Measurements from ENCODE around the gene SMOC2.

The SMOC2 gene

DNA sequence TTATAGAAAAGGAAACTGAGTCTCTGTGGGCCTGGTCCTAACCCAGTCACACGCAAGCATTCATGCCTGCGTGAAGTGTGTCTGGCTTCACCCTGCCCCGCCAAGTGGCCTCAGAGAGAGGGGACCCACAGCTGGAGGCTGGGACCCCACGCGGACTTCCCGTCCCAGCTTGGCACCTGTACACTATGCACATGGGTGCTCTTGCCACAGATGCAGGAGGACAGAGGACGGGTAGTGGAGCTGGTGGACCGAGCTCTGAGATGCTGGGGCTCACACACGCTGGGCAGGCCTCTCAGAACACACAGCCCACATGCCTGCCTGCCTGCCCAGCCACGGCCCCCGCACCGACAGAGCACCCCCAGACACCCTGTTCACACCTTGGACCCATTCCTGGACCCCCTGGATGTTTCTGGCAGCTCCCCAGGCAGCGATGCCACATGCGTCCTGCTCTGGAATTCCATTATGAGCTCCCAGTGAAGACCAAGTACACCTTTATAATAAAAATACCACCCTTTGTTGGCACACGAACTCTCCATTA is 24.9 kb upstream of the SMOC2 start:
- no peak for DNase-seq

DNA sequence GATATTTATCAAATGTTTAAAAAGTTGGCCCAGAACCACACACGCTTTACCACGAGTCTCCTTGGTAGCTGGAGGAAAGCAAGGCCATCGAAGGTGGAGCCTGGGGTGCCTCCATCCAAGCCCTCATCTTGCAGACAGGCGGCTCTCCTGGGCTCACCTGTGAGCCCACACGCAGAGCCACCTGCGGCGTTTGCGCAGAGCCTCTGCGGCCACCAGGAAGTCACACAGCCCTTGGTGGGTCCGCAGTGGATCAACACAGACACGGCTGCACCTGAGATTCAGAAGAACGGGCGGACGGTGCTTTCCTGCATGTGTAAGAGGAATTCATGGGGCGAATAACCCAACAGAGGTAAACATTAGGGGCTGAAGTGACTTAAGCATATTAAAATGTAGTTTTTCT is 24.5 kb upstream of the SMOC2 start:
- DNase-seq = no peak

DNA sequence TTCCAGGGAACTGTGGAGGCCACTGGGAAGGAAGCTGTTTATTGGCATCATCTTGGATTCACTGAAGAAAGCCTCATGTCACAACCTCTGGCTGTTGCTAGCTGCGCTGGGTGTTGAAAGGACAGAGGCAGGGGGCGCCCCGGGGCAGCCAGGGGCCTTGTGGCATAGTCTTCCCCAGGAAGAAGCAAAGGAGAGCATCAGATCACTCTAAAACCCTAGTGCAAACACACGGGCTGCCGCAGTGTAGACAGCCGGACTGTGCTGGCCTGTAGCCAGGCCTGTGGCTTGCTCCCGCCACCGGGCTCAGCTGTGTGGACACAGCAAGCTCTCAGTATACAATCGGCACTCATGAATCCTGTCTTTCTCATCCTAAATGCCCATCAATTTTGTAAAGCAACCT is 23.8 kb upstream of the SMOC2 start:
- DNase-seq = no peak

DNA sequence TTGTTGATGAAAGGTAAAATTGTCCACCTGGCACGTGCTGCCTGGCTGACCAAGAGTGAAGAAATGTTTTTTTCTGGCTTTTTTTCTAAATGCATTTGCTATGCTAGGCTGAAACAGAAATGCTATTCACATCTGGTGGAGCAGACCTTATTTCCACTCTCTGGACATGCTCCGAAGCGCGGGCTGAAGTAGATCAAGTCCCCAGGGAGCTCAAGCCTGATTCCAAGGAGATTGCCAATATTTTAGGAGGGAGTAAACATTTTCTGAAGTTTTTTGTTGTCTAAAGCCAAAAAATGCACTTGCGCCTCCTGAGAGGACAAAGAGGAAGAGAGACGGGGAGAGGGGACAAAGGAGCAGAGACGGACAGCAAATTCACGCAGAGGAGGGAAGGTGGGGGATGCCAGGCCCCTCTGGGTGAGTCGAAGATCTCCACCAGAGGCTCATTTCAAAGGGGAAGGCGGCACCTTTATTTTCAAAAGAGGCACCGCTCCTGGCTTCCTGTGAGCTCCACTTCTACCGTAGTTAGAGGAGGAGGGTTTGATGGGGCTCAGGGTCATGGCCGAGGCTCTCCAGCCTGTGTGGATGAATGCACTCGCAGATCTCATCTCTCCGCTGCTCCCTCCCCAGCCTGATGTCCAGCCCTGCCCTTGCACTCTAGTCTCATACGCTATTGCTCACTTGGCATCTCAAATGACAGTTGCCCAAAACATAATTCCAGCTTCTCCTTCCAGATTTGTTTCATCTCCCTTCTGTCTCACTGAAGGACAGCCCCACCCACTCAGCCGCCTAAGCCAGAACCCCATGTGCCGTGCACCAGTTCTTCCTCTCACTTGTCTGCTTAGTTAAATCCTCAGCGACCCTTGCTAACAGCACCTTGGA is 23.1 kb upstream of the SMOC2 start:
- DNase-seq = no peak

DNA sequence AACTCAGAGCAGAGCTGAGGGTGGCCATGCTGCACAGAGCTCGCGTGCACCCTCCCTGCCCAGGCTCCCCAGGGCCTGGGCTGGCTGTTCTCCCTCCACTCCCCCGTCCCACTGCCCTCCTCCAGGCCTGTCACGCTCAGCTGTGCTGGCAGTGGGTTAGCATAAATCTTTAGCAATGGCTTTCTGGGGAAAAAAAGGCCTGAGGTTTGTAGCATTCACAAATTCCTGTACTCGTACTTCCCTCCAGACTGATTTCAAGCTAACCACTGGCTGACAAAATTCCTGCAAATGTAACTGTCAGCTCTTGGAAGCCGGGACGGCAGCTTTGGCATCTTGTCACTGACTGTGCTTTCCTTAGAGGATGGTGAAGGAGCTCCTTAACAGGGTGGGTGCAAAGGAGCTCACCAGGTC is 22.3 kb upstream of the SMOC2 start:
- DNase-seq = no peak

DNA sequence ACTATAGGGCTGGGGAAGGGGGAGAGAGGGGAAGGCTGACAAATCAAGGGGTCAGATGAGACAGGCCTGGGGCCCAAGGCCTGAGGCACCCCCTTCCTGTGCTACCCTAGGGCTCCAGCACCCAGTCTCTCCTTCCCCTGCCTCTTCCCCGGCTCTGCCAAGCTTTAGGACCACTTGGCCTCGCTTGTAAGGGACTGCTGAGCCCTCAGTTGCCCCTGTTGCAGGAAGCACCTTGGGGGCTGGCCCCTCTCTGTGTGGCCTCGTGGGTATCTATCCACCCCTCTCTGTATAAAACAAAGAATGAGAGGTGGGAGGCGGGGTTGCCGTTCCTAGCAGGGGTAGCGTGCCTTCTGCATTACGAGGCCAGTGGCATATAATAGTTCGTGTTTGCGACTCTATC is 21.4 kb upstream of the SMOC2 start:
- DNase-seq = no peak

DNA sequence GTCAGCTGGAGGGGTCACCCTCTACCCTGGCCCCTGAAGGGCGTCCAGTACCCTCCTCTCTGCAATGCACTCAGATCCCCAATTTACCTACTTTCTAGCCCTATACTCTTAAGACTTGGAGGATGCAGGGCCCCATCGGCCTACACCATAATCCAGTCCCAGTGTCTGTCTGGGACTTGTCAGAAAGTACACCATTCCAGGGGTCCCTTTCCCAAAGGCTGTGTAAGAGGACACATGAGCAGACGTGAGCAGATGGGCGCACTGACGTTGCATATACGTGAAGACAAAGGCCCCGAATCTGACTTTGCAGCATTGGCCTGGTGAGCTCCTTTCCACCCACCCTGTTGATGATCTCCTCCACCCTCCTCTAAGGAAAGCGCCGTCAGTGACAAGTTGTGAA is 20.9 kb upstream of the SMOC2 start:
- no peak for DNase-seq

DNA sequence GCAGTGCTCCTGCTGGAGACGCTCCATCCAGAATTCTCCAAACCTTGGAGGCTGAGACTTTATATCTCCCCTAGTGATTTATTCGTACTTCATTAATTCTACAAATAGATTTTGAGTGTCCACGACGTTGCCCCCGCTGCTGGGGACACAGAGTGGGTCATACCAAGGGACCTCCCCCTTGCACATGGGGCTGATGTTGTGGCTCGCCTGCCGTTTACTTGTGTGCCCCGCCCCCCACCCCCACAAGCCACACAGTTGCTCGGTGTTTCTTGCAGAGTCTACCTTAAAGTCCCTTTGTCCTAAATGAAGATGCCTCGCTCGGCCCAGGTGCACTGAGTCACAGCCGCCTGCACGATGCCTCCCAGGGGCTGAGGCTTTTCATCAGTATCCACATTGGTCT is 20.3 kb upstream of the SMOC2 start:
- no peak for DNase-seq

DNA sequence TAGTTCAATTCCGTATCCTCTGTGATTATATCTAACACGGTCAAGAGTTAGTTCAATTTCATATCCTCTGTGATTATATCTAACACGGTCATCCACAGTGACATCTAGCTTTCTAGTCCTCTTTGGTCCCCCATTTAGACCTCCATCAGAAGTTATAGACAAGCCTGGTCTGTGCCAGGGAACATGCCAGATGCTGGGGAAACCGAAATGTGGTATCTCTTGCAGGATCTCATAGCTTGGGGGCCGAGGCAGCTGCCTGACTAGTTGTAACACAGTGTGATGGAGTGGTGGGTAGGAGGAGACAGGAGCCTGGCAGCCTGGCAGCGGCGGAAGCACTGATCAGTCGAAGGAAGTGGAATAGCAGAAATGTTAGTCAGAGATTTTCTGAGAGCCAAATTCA is 13.8 kb upstream of the SMOC2 start:
- no peak for DNase-seq

DNA sequence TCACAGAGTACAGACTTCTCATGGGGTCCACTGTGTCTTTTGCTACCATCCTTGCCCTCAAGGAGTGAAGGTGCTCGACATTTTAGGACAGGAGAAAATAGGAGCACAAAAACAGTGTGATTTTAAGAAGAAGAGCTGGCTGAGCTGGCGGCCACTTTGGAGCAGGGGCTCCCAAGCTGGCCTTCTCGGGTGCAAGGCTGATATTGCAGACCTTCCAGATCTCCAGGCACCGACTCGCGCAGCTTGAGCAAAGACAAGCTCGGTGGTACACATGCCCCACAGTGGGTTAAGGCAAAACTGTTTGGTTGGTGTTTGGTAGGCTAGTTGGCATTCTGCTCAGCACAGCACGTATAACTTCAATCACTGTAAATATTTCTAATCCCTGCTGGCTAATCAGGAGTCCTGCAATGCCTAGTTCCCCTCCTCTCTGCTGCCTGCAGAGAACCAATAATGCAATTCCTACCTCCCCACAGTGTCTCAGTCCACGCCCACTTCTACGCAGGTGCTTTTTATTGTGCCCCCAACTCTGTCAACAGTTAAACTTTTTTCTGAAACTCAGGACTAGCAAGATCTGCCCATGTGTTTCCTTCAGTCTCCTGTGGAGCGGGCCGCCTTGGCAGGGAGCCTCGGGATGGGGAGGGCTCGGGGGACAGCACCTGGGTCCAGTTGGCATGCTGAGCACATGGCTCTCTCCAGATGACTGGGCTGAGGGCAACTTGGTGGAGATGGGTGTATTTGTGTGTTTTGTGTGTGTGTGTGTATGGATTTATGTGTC is 12.7 kb upstream of the SMOC2 start:
- no peak for DNase-seq

DNA sequence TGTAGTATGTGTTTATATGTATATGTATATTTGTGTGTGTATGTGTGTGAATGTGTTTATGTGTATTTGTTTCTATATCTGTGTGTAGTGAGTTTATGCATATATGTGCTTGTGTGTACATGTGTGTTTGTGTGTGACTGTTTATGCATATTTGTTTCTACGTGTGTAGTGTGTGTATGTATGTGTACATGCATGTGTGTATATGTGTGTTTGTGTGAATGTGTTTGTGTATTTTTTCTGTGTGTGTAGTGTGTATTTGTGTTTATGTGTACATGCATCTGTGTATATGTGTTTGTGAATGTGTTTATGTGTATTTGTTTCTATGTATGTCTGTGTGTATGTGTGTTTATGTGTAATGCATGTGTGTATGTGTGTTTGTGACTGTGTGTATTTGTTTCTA is 12.1 kb upstream of the SMOC2 start:
- DNase-seq = no peak

DNA sequence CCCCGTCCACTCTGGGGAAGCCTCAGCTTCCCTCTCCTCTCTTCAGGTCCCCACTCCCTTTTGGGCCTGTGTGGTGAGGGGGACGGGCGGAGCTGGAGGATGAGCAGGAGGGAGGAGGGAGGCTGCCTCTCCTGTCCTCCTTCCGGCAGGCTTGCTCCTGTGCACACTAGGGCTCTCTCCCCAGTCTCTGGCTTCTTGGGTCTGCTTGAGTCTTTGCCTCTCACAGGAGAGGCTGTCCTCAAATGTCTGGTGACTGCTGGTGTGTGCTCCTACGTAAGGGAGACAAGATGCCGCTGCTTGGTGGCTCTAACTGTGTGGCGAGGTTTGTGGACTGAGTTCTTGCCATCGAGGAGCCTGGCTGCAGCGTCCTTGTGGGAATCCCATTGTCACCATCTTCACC is 8.8 kb upstream of the SMOC2 start:
- DNase-seq = no peak

DNA sequence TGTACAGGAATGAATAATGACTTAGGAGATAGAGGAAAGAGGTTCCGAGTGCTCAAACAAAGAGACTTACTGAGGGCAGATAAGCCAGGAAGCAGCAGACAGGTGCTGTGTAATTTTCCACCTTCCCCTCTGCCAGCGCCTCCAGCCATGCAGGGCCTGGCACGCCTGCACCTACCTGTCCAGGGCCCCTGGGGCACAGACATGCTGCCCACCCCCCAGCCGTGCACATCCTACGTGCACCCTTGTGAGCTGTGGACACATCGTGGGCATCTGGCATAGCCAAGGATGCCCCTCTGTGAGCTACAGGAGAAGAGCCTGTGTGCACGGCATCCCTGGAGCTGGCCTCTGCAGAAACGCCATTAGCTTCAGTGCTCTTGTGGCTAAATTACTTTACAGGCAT is 7.1 kb upstream of the SMOC2 start:
- no peak for DNase-seq

DNA sequence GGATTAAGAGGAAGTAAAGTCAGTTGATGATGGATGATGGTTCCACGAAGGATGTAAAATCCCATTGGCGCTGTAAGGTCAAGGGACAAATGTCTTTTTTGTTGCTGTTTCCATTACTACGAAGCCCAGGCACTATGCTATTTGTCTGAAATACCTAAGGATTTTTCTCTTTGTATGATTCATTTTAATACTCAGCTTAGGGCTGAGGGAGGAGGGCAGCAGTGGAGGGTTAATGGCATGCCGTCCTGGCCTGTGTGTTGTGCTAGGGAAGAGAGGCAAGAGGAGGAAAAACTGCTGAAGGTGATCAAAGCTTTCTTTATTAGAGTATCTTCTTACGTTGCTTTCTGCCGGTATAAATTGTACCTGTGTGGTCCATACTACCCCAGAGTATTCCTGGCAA is 6.5 kb upstream of the SMOC2 start:
- no peak for DNase-seq

DNA sequence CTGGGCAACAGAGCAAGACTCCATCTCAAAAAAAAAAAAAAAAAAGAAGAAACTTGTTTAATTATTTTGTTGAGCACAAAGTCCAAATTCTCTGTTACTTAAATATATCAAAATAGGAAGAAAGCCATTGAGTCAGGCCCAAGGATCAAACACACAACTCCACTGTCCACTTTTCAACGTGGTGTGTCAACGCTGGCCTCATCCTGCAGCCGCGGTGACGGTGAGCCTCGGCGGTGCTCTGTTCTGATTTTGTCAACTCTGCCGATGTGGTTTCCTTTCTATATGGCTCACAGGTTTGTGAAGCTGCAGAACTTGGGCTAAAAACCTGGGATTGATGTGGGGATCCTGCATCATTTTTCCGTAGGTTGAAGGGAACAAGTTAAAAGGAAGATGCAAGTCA is 3.2 kb upstream of the SMOC2 start:
- DNase-seq = no peak

DNA sequence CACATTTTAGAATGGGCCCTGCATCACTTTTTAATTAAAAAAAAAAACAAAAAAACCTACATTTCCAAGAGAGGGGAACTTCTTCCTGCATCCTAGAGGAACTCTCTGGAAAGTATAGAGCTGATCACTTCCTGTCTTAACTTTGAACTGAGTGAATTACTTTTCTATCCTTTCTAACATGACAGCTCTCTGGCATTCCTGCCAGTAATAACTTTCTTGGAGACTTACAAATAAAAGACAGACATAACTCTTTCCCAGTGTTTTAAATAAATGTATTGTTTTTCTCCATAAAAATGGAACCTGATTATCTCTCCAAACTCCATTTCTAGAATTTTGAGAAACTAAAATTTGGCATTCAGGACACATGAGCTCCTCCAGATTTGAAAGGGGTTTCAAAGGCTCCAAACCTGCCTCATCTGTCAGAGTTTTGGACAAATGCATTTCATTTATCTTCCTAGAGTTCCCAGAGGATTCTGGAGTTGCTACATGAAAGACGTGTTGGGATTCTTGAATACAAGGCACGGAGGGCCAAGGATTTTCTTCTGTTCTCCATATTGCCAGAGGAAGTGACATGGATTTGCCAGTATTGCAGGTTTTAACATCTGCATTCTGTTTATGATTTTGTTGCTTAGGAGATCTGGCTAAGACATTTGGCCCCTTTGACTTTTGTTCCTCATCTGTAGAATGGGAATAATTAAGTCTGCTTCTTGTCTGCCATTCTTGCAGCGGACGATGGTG is 2.0 kb upstream of the SMOC2 start:
- no peak for DNase-seq

DNA sequence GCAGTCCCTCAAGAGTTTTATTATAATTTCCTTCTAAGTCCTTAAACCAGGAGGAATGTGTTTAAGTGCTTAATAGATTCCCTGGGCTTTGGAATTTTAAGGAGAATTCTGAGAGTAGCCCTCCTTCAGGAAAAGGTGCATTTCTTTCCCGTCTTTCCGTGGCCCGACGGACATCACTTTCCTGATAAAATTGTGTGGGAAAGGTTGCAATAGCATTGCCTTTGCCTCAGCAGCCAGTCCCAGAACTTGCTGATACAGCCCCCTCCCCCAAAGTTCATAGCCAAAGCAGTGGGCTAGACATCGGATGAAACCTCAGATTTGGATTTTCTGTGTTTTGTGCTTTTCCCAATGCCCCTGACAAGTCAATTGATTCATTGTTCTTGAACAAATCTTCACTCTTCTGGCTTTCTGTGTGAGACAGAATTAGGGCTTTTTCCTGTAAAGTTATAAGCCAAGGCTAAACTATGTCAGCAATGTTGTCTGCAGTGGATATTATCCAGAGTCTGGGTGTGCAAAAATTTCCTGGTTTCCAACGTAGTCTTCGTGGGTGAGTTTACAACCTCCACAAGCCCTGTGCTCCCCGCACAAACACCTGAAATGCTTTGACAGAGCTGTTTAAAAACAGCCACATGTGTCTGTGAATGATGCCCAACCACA is 1.1 kb upstream of the SMOC2 start:
- DNase-seq = no peak

DNA sequence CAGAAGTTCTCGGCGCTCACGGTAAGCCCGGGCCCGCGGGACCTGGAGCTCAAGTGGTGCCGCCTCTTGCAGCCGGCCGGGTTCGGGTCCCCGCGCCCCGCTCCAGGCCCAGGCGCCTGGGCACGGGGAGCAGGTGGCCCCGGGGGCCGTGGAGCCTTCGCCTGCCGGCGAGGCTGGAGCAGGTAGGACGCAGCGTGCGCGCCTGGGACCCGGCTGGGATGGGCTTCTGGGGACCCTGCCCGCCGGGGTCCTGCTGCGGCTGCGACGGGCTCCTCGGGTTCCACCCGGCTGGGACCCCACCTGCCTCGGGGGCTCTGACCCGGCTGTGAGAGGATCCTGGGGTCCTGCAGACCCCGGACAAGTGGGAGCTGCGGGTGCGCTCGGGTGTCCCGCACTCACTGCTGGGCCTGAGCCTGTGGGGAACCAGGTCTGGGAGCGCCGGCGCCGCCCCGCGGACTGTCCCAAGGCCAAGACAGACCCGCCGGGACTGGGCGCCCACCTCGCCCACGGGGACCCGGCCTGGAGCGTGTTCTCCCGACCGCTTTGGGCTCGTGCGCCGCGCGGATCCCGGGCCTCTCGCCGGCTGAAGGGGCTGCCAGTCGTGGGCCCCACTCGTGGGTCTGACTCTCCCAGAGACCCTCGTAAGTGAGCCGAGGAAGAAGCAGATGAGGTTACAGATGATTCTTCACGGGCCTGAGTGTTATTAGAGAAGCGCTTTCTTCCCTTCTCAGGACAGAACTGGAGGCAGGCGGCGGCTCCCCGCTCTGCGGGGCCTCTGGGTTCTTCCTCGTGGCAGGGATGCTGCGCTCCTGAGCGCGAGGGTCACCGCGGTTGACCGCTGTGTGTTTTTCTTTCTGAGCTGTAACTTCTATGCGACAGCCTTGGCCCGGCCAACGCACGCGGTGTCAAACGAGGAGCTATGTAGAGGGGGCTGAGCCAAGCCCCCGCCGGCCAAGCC is 729 bp downstream of the SMOC2 start:
- DNase-seq = no peak

DNA sequence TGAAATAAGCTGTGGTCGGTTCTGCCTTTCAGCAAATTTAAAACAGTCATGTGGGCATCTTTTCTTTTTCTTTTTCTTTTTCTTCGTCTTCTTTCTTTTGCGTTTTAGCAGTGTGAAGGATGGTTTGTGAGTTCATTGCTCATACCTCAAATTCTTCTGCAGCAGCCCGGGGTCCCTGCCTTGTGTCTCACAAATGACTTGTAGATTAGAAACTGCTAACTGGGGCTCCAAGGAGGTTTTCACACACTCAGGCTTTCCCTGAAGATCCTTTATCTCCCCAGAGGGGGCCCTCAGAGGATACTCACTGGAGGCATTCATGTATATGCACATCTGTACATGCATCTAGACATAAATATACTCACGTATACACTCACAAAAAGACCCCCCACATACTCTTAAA is 1.7 kb downstream of the SMOC2 start:
- DNase-seq = no peak

DNA sequence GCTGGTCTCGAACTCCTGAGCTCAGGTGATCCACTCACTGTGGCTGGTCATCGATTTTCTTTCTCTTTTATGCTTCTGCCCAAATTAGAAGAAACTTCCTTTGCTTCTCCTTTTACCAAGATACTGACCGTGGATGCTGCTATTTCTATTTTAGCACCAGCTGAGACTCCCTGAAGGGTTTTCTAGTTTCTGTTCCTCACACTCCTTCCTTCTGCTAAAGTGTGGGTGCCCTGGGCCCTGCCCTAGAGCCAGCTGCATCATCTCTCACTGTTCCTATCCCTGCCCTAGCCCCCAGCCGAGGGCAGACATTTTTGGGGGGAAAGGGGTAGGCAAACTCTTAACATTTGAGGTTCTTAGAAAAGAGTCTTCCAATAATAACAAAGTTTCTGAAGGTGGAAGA is 6.3 kb downstream of the SMOC2 start:
- DNase-seq = no peak

DNA sequence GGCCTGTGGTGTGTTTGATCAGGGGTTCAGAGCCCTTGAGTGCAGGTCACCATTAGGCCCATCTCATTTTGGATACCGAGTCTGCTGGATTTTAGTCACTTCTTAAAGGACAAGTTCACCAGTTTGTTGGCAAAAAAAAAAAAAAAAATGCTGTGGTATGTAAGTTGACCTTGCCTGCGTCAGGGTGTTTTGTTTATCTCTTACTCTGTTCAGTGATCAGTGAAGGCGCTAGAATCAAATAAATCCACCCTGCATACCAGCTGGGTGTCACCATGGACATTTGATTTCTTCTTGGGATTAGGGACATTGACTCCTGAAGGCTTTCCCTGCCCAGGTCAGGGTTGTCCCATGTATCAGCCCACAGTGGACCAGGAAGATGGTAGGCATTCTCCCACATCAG is 6.7 kb downstream of the SMOC2 start:
- no peak for DNase-seq
